Prostate gland (tissue), 2 donors: ENCODE data around the gene SPATA16.

Experiments used
- POLR2A ChIP-seq: fragments of 450-650 bp; IDR thresholded peaks from one replicate; pipeline ENCODE4 v1.6.1; 2016; ENCODE audit warnings: antibody characterized with exemption, mild to moderate bottlenecking
- POLR2AphosphoS5 ChIP-seq: sonication (generic); formaldehyde crosslinking; IDR thresholded peaks from one replicate; pipeline ENCODE4 v1.6.1; 2017; ENCODE audit warnings: antibody characterized with exemption
- TF ChIP-seq, protein P1 (sequence below), 4 experiments: fragments of 200-600 bp in 2 of 4; fragments of 450-650 bp in 2 of 4; sonication (generic) in 2 of 4; IDR thresholded peaks; 1 replicate in 3 of 4; 2 replicates in 1 of 4; pipeline ENCODE4 v1.5.1; 2016 to 2019; ENCODE audit warnings: antibody characterized with exemption in 4 of 4, mild to moderate bottlenecking in 2 of 4, moderate library complexity in 2 of 4

- TF ChIP-seq POLR2AphosphoS5 (no peak), POLR2A (no peak)
- TF ChIP-seq, protein P1, sequence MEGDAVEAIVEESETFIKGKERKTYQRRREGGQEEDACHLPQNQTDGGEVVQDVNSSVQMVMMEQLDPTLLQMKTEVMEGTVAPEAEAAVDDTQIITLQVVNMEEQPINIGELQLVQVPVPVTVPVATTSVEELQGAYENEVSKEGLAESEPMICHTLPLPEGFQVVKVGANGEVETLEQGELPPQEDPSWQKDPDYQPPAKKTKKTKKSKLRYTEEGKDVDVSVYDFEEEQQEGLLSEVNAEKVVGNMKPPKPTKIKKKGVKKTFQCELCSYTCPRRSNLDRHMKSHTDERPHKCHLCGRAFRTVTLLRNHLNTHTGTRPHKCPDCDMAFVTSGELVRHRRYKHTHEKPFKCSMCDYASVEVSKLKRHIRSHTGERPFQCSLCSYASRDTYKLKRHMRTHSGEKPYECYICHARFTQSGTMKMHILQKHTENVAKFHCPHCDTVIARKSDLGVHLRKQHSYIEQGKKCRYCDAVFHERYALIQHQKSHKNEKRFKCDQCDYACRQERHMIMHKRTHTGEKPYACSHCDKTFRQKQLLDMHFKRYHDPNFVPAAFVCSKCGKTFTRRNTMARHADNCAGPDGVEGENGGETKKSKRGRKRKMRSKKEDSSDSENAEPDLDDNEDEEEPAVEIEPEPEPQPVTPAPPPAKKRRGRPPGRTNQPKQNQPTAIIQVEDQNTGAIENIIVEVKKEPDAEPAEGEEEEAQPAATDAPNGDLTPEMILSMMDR (IDR thresholded peaks at IDR 0.05) = no peak
Measured at GRCh38 chr3:172958565-172958964, 182.5 kb downstream of the SPATA16 start.
